ENCODE data around the gene BICD2. TPM values are rescaled to one million over a fixed set of nuclear protein-coding genes. Genes with fewer than 3 reads are reported as not detected.

The BICD2 gene
- total RNA-seq, 1 donor from 2014 or later, result 43.7 TPM

DNA sequence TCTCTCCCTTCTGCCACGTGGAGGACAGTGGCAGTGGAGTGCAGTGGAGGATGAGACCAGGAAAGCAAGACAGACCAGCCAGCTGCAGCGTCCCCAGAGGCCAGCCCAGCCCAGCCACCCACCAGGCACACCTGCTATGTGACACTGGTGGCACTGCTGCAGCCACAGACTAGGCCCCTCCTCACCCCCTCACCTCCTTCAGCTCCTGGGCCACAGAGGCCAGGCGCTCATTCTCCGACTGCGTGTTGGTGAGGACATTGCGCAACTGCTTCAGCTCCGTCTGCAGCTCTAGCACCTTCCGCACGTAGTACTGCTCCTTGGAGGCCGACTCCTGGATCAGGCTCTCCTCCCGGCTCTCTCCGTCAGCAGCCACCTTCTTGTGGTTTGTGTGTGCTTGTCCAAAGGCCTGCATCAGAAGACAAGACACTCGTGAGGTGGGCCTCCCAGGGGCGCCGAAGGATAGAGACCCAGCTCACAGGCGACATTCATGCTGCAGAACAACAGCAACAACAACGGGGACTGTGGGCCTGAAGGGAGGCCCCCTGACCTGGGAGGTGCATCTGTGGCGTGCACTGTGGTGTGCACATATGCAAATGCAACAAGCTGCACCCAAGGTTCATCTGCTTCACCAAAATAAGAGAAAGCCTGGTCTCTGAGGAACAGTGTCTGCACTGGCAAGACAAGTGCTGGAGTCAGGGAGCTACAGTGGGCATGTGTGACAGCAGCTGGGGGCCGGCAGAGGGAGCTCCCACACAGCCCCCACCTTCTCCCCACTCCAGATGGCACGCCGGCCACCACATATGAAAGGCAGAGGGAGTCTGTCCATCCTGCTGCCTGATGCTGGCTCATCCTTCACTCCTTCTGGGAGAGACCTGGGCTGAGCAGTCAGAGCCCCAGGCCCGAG lies 35.5 kb downstream of the BICD2 start:
- H3K9me3 Mint-ChIP-seq (ENCODE audit: unreplicated experiment), result peaks cover 21% of the 10 kb centered on the region
- H3K36me3 Mint-ChIP-seq (ENCODE audit: unreplicated experiment), result peaks cover 4% of the 10 kb centered on the region
- H3K27me3 Mint-ChIP-seq (ENCODE audit: unreplicated experiment), result peaks cover 17% of the 10 kb centered on the region
- H3K4me3 Mint-ChIP-seq (ENCODE audit: unreplicated experiment), result peak overlapping the region; percentile 74
- DNase-seq, result peak; percentile 80
- H3K4me1 Mint-ChIP-seq (ENCODE audit: low read depth, unreplicated experiment), result peaks cover 61% of the 10 kb centered on the region
- H3K27ac Mint-ChIP-seq (ENCODE audit: unreplicated experiment), result peak overlapping the region; percentile 93
- TF ChIP-seq, protein P1, sequence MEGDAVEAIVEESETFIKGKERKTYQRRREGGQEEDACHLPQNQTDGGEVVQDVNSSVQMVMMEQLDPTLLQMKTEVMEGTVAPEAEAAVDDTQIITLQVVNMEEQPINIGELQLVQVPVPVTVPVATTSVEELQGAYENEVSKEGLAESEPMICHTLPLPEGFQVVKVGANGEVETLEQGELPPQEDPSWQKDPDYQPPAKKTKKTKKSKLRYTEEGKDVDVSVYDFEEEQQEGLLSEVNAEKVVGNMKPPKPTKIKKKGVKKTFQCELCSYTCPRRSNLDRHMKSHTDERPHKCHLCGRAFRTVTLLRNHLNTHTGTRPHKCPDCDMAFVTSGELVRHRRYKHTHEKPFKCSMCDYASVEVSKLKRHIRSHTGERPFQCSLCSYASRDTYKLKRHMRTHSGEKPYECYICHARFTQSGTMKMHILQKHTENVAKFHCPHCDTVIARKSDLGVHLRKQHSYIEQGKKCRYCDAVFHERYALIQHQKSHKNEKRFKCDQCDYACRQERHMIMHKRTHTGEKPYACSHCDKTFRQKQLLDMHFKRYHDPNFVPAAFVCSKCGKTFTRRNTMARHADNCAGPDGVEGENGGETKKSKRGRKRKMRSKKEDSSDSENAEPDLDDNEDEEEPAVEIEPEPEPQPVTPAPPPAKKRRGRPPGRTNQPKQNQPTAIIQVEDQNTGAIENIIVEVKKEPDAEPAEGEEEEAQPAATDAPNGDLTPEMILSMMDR (IDR thresholded peaks at IDR 0.05; ENCODE audit: partially characterized antibody, unreplicated experiment), result peak; percentile 41

DNA sequence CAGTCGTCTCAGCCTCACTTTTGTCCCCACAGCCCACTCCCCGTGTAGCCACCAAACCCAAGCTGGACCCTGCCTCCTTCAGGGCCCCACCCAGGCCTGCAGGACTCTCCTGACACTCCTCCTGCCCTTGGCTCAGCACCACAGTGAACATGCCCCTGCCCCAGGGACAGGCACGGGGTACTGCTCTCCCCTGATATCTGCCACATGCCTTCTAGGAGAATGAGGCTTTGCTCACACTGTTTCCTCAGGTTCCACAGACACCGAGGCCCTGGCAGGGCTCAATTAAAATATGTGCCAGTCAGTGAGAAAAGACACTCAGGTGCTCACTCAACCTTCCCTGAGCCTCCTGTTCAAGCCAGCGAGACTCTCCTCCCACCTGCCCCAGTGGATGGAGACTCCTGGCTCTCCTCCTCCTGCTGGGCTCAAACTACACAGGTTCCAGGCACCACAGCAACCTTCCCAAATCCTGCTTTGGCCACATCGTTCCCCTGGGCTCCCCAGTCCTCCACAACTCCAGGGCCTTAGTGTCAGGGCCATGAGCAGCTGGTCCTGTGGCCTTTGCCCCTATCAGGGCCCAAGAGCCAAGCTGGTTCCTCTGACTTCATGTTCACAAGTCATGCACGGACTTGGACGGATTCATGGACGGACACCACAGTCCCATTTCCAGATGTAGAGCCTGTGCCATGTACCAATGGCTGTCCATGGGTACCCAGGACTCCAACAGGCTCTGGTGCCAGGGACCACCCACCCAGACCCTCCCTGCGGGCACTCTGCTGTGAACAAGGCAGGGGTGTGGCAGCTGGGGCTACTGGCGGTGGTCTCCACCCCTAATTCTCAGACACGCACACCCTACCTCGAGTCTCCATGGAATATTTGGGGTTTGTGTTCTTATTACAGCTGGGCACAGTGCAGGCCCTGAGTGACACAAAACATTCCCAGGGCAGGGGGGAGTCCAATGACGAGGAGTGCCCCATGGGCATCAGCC lies 36.6 kb downstream of the BICD2 start:
- H3K9me3 Mint-ChIP-seq (ENCODE audit: unreplicated experiment), result peaks cover 22% of the 10 kb centered on the region
- DNase-seq, result no peak
- TF ChIP-seq, protein P1 (IDR thresholded peaks at IDR 0.05; ENCODE audit: partially characterized antibody, unreplicated experiment), result no peak
- peaks cover 22% of the 10 kb centered on the region for H3K27me3 Mint-ChIP-seq (ENCODE audit: unreplicated experiment)
- H3K4me3 Mint-ChIP-seq (ENCODE audit: unreplicated experiment), result peak overlapping the region; percentile 42
- peaks cover 70% of the 10 kb centered on the region for H3K4me1 Mint-ChIP-seq (ENCODE audit: low read depth, unreplicated experiment)
- peak overlapping the region; percentile 52 for H3K27ac Mint-ChIP-seq (ENCODE audit: unreplicated experiment)
- H3K36me3 Mint-ChIP-seq (ENCODE audit: unreplicated experiment), result peaks cover 5% of the 10 kb centered on the region

DNA sequence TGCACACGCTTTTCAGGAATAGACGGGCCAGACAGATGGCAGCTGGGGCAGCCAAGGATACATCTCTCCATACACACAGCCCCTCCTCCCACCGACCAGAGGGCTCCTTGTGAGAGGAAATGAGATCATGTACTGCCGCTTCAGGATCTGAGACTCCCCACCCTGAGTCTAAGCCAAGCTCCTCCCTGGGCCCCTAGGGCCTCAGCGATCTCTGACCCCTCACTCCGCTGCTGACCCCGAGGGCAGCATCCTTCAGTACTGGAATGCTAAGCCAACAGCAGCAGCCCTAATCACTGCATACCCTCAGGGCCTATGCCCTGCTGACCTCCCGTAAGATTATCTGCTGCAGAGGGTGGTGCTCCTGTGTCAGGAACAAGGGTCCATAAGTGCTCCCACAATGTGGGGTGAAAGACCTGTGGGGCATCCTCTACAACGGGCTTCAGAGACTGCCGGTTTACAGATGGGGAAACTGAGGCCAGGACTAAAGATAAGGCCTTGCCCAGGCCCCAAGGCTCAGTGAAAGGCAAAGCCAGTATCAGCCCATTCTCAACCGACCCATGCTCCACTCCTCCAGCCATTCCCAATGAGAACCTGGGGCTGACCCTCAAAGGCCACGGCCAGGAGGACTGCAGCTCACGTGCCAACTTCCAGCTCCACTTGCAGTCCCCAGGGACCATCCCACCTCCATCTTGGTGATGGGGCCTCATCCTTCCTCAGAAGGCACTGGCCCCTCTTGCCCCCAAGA lies 37.5 kb downstream of the BICD2 start:
- Mint-ChIP-seq H3K36me3 (ENCODE audit: unreplicated experiment) (peaks cover 5% of the 10 kb centered on the region), H3K4me1 (ENCODE audit: low read depth, unreplicated experiment) (peaks cover 70% of the 10 kb centered on the region), H3K4me3 (ENCODE audit: unreplicated experiment) (no peak overlapping the region), H3K27me3 (ENCODE audit: unreplicated experiment) (peaks cover 22% of the 10 kb centered on the region), H3K9me3 (ENCODE audit: unreplicated experiment) (peaks cover 21% of the 10 kb centered on the region), H3K27ac (ENCODE audit: unreplicated experiment) (peak overlapping the region; percentile 38)
- DNase-seq, result no peak
- TF ChIP-seq, protein P1 (IDR thresholded peaks at IDR 0.05; ENCODE audit: partially characterized antibody, unreplicated experiment), result no peak

DNA sequence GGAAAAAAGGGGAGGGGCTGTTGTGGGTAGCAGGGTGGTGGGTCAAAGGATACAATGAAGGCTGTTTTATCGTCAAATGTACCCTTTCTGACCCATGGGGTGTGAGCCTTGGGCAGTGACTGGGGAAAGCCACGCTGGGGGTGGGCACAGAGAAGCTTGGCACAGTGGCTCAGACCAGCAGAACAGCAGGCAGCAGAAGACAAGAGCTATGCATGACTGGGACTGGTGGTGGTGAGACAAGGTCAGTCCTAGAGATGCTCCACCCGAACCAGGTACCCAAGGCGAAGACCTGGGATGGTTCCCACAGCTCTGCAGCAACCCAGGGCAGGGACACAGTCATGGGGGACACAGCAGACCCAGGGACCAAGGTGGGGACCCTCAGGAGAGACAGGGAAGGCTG lies 38.3 kb downstream of the BICD2 start:
- TF ChIP-seq, protein P1 (IDR thresholded peaks at IDR 0.05; ENCODE audit: partially characterized antibody, unreplicated experiment), result no peak
- H3K27me3 Mint-ChIP-seq (ENCODE audit: unreplicated experiment), result peaks cover 22% of the 10 kb centered on the region
- peaks cover 5% of the 10 kb centered on the region for H3K36me3 Mint-ChIP-seq (ENCODE audit: unreplicated experiment)
- H3K9me3 Mint-ChIP-seq (ENCODE audit: unreplicated experiment), result peaks cover 20% of the 10 kb centered on the region
- H3K27ac Mint-ChIP-seq (ENCODE audit: unreplicated experiment), result peak overlapping the region; percentile 66
- peaks cover 63% of the 10 kb centered on the region for H3K4me1 Mint-ChIP-seq (ENCODE audit: low read depth, unreplicated experiment)
- DNase-seq, result no peak
- no peak overlapping the region for H3K4me3 Mint-ChIP-seq (ENCODE audit: unreplicated experiment)

All from glutamatergic neuron (in vitro differentiated cells).